ENCODE results near the gene AFF2. TPM values are rescaled to one million over a fixed set of nuclear protein-coding genes. Genes with fewer than 3 reads are reported as not detected.

AFF2 gene
- polyA plus RNA-seq, 10 donors = 1.2 to 3.5 (median 1.6) TPM

- no peak for DNase-seq
These were observed 88.4 kb downstream of the AFF2 start for GRCh38 chrX:148588649-148589310.

- no peak for DNase-seq
These were observed 92.2 kb downstream of the AFF2 start for GRCh38 chrX:148592595-148592994.

- no peak for DNase-seq
These were observed 92.7 kb downstream of the AFF2 start for GRCh38 chrX:148593146-148593545.

GRCh38 chrX:148593987-148594386 lies 93.6 kb downstream of the AFF2 start:
- DNase-seq = peak in 1 of 3 donors; percentile 10

GRCh38 chrX:148599404-148599803 lies 99.0 kb downstream of the AFF2 start:
- DNase-seq = no peak

- no peak for DNase-seq
These were observed 99.7 kb downstream of the AFF2 start for GRCh38 chrX:148600131-148600530.

GRCh38 chrX:148600581-148600980 lies 100.2 kb downstream of the AFF2 start:
- DNase-seq = no peak

GRCh38 chrX:148601034-148601433 lies 100.6 kb downstream of the AFF2 start:
- DNase-seq = no peak

GRCh38 chrX:148609515-148610327 lies 109.3 kb downstream of the AFF2 start:
- DNase-seq = no peak

GRCh38 chrX:148610328-148610698 lies 109.9 kb downstream of the AFF2 start:
- no peak for DNase-seq

GRCh38 chrX:148611993-148612392 lies 111.6 kb downstream of the AFF2 start:
- no peak for DNase-seq

- DNase-seq = no peak
These were observed 112.0 kb downstream of the AFF2 start for GRCh38 chrX:148612431-148612830.

GRCh38 chrX:148613636-148614035 lies 113.2 kb downstream of the AFF2 start:
- peak in 1 of 3 donors; percentile 4 for DNase-seq

GRCh38 chrX:148615491-148615890 lies 115.1 kb downstream of the AFF2 start:
- DNase-seq = no peak

GRCh38 chrX:148618470-148619445 lies 118.3 kb downstream of the AFF2 start:
- no peak for DNase-seq

GRCh38 chrX:148620023-148620422 lies 119.6 kb downstream of the AFF2 start:
- no peak for DNase-seq

GRCh38 chrX:148624951-148625474 lies 124.6 kb downstream of the AFF2 start:
- no peak for DNase-seq

- no peak for DNase-seq
These were observed 128.2 kb downstream of the AFF2 start for GRCh38 chrX:148628621-148629020.

GRCh38 chrX:148629434-148629833 lies 129.0 kb downstream of the AFF2 start:
- DNase-seq = no peak

- DNase-seq = no peak
These were observed 132.0 kb downstream of the AFF2 start for GRCh38 chrX:148632444-148632843.

- DNase-seq = no peak
These were observed 132.9 kb downstream of the AFF2 start for GRCh38 chrX:148633218-148633908.

Measured in muscle of back (tissue), 11 donors.